HCT116 (cell line): ENCODE measurements around the gene IRAK2. TPM values are rescaled to one million over a fixed set of nuclear protein-coding genes. Genes with fewer than 3 reads are reported as not detected.

Experiments used
- ATAC-seq: fragments of 200-7000 bp; cut with Tn5 transposase; 2 replicates; pipeline ENCODE4 v1.9.1; 2020; ENCODE audit warnings: mild to moderate bottlenecking, moderate library complexity
- BruUV-seq: library from RNA; stranded (reverse); fragments of 400-500 nt; replicated peaks from 2 replicates; lab custom pipeline; 2021; lab: Mats Ljungman, UMichigan
- CTCF ChIA-PET: fragments of 300-600 bp; sonication (Branson Sonifier 250); formaldehyde crosslinking; loops from one replicate; lab custom pipeline; 2021; ENCODE audit warnings: antibody characterized with exemption; lab: Charles Lee
- POLR2A ChIA-PET: fragments of 300-600, 350-600 bp; sonication (Branson Sonifier 250); formaldehyde crosslinking; loops from one replicate; lab custom pipeline; 2021; ENCODE audit warnings: antibody characterized with exemption; lab: Charles Lee
- RAD21 ChIA-PET, 2 experiments: fragments of 300-600 bp; sonication (Branson Sonifier 250); formaldehyde crosslinking; loops; one replicate each; lab custom pipeline; 2023; ENCODE audit warnings: low total read pairs in 2 of 2; ENCODE audit not compliant: uncharacterized antibody in 2 of 2, unreplicated experiment in 2 of 2, low non-redundant PET in 1 of 2; lab: Charles Lee
- DNase-seq: peaks from one replicate; pipeline ENCODE4 v3.0.0-alpha.2; 2010; ENCODE audit warnings: low read depth, low spot score
- H2AFZ ChIP-seq: fragments of 200-600 bp; shearing (Covaris generic), sonication (generic); 2 replicates; pipeline ENCODE4 v1.6.1; 2017; ENCODE audit warnings: low read depth, mixed run types, mixed read lengths, antibody characterized with exemption, low read length; ENCODE audit not compliant: poor library complexity, severe bottlenecking
- H3K27ac ChIP-seq: 2 replicates; pipeline ENCODE4 v1.5.1; 2012; ENCODE audit warnings: low read depth, low read length
- H3K27me3 ChIP-seq: fragments of 200-600 bp; sonication (generic); 2 replicates; pipeline ENCODE4 v1.6.1; 2016; ENCODE audit warnings: mixed run types, low read length, mixed read lengths; ENCODE audit not compliant: insufficient read depth
- H3K36me3 ChIP-seq, 2 experiments: fragments of 200-500 bp in 1 of 2; fragments of 200-600 bp in 1 of 2; sonication (Bioruptor generic) in 1 of 2; sonication (generic) in 1 of 2; 2 replicates each; pipeline versions ENCODE4 v1.5.1 to v1.6.1; 2014 to 2016; ENCODE audit warnings: low read length in 2 of 2, inconsistent platforms in 1 of 2, mixed read lengths in 1 of 2, mixed run types in 1 of 2; ENCODE audit not compliant: insufficient read depth in 2 of 2, control insufficient read depth in 1 of 2
- H3K4me1 ChIP-seq, 2 experiments: fragments of 200-600 bp in 1 of 2; sonication (generic) in 1 of 2; 2 replicates each; pipeline versions ENCODE4 v1.5.1 to v1.6.1; 2012 to 2017; ENCODE audit warnings: low read length in 2 of 2, inconsistent platforms in 1 of 2, mild to moderate bottlenecking in 1 of 2, mixed read lengths in 1 of 2, mixed run types in 1 of 2, moderate library complexity in 1 of 2; ENCODE audit not compliant: insufficient read depth in 2 of 2, control insufficient read depth in 1 of 2
- H3K4me2 ChIP-seq: fragments of 200-600 bp; sonication (generic); 2 replicates; pipeline ENCODE4 v1.6.1; 2017; ENCODE audit warnings: mixed run types, low read length, mixed read lengths
- H3K4me3 ChIP-seq, 2 experiments: fragments of 200-600 bp in 1 of 2; sonication (generic) in 1 of 2; replicated peaks in 1 of 2; 2 replicates each; pipeline ENCODE4 v1.5.1; 2011 to 2016; ENCODE audit warnings: low read length in 2 of 2, control low read depth in 1 of 2, low read depth in 1 of 2, mild to moderate bottlenecking in 1 of 2, mixed read lengths in 1 of 2, mixed run types in 1 of 2
- H3K79me2 ChIP-seq: fragments of 200-600 bp; sonication (generic); 2 replicates; pipeline ENCODE4 v1.6.1; 2017; ENCODE audit warnings: mild to moderate bottlenecking, mixed run types, low read length, moderate library complexity, mixed read lengths; ENCODE audit not compliant: insufficient read depth
- H3K9ac ChIP-seq: fragments of 200-600 bp; sonication (generic); 2 replicates; pipeline ENCODE4 v1.6.1; 2016; ENCODE audit warnings: low read length, mixed read lengths
- H3K9me2 ChIP-seq: fragments of 200-600 bp; sonication (generic), shearing (Covaris generic); 2 replicates; pipeline ENCODE4 v1.6.1; 2017; ENCODE audit warnings: mixed run types, mild to moderate bottlenecking, moderate library complexity; ENCODE audit not compliant: insufficient read depth
- H3K9me3 ChIP-seq, 2 experiments: fragments of 200-500 bp in 1 of 2; fragments of 200-600 bp in 1 of 2; sonication (Bioruptor generic) in 1 of 2; sonication (generic) in 1 of 2; 2 replicates each; pipeline ENCODE4 v1.6.1; 2014 to 2017; ENCODE audit warnings: low read length in 2 of 2, mixed read lengths in 2 of 2, inconsistent platforms in 1 of 2, low read depth in 1 of 2, mild to moderate bottlenecking in 1 of 2, mixed run types in 1 of 2, moderate library complexity in 1 of 2; ENCODE audit not compliant: control insufficient read depth in 1 of 2, insufficient read depth in 1 of 2
- H4K20me1 ChIP-seq: fragments of 200-600 bp; sonication (generic), shearing (Covaris generic); 2 replicates; pipeline ENCODE4 v1.6.1; 2017; ENCODE audit warnings: mixed run types, mild to moderate bottlenecking, moderate library complexity; ENCODE audit not compliant: insufficient read depth
- CBX3 ChIP-seq: IDR thresholded peaks from 2 replicates; pipeline ENCODE4 v1.6.1; 2012; ENCODE audit warnings: low read depth
- CEBPB ChIP-seq: IDR thresholded peaks from 2 replicates; pipeline ENCODE4 v1.6.1; 2012; ENCODE audit warnings: low read depth
- EGR1 ChIP-seq: IDR thresholded peaks from 2 replicates; pipeline ENCODE4 v1.6.1; 2012; ENCODE audit warnings: low read depth
- ELF1 ChIP-seq: IDR thresholded peaks from 2 replicates; pipeline ENCODE4 v1.6.1; 2012; ENCODE audit warnings: low read depth, borderline replicate concordance
- EZH2 ChIP-seq: fragments of 200-600 bp; sonication (generic); IDR thresholded peaks from 2 replicates; pipeline ENCODE4 v1.6.1; 2017; ENCODE audit warnings: antibody characterized with exemption, mixed run types
- POLR2A ChIP-seq: IDR thresholded peaks from 2 replicates; pipeline ENCODE4 v1.7.0; 2011; ENCODE audit warnings: borderline replicate concordance; ENCODE audit not compliant: insufficient read depth, insufficient read length; ENCODE audit errors: extremely low read depth
- POLR2AphosphoS5 ChIP-seq: IDR thresholded peaks from 2 replicates; pipeline ENCODE4 v1.6.1; 2011; ENCODE audit warnings: mild to moderate bottlenecking, low read depth, low read length, moderate library complexity
- RAD21 ChIP-seq: IDR thresholded peaks from 2 replicates; pipeline ENCODE4 v1.6.1; 2012; ENCODE audit warnings: low read depth, mild to moderate bottlenecking
- REST ChIP-seq: IDR thresholded peaks from 2 replicates; pipeline ENCODE4 v1.6.1; 2012; ENCODE audit warnings: low read depth
- SIN3A ChIP-seq: IDR thresholded peaks from 2 replicates; pipeline ENCODE4 v1.6.1; 2012; ENCODE audit warnings: low read depth
- SP1 ChIP-seq: IDR thresholded peaks from 2 replicates; pipeline ENCODE4 v1.6.1; 2012; ENCODE audit warnings: low read depth
- SRF ChIP-seq: IDR thresholded peaks from 2 replicates; pipeline ENCODE4 v1.6.1; 2012; ENCODE audit warnings: low read depth
- intact Hi-C: fragments of 100-400 bp; cut with micrococcal nuclease; formaldehyde crosslinking; loops from 2 replicates; pipeline ENCODE4 v1.10.0; 2022
- total RNA-seq: library from RNA; stranded (reverse); gene quantifications from one replicate; pipeline ENCODE4 v1.2.1, GENCODE V29; 2021; ENCODE audit not compliant: unreplicated experiment
- TF ChIP-seq, protein P1 (sequence below): IDR thresholded peaks from 2 replicates; pipeline ENCODE4 v1.6.1; 2012
- TF ChIP-seq, protein P2 (sequence below), 3 experiments: fragments of 200-600 bp in 1 of 3; sonication (generic) in 1 of 3; IDR thresholded peaks in 2 of 3; conservative IDR thresholded peaks in 1 of 3; 2 replicates each; pipeline ENCODE4 v1.5.1; 2012 to 2017; ENCODE audit warnings: low read depth in 2 of 3, low read length in 2 of 3, antibody characterized with exemption in 1 of 3, borderline replicate concordance in 1 of 3, control low read depth in 1 of 3, mild to moderate bottlenecking in 1 of 3, mixed read lengths in 1 of 3, mixed run types in 1 of 3, moderate library complexity in 1 of 3; ENCODE audit not compliant: insufficient read depth in 1 of 3
- TF ChIP-seq, protein P3 (sequence below): IDR thresholded peaks from 2 replicates; pipeline ENCODE4 v1.6.1; 2012

Gene IRAK2
- total RNA-seq, 1 experiment from 2014 or later, result 3.6 TPM

- H2AFZ ChIP-seq, result no peak overlapping the region
- no peak overlapping the region for H3K9ac ChIP-seq
- BruUV-seq, result no TSS peak
- DNase-seq, result no peak
- peaks cover 7% of the 10 kb centered on the region; the same call in 1 of the 2 replicates for H4K20me1 ChIP-seq
- intact Hi-C loops, result no loop called here
- peaks cover 7 to 9% of the 10 kb centered on the region in 2 experiments for H3K4me1 ChIP-seq
- no peak for ATAC-seq
- H3K4me3 ChIP-seq, result no peak overlapping the region
- no peaks in the 10 kb centered on the region for H3K9me2 ChIP-seq
- CTCF ChIA-PET, result no interaction called here
- POLR2A ChIA-PET, result no interaction called here
- RAD21 ChIA-PET, result no interaction called here
- no peak overlapping the region for H3K4me2 ChIP-seq
- no peak overlapping the region for H3K27ac ChIP-seq
- no peaks in the 10 kb centered on the region for H3K27me3 ChIP-seq
- peaks cover 83% of the 10 kb centered on the region for H3K79me2 ChIP-seq
- TF ChIP-seq ELF1 (no peak), EGR1 (no peak)
- H3K36me3 ChIP-seq, result peaks cover 18 to 32% of the 10 kb centered on the region in 2 experiments; a peak in 3 of 4 replicates
- no peaks in the 10 kb centered on the region for H3K9me3 ChIP-seq
Measured at GRCh38 chr3:10259798-10260197, 95.1 kb downstream of the IRAK2 start.

- ChIA-PET CTCF (no interaction called here), POLR2A (no interaction called here), RAD21 (no interaction called here)
- Histone ChIP-seq H3K4me1 (peaks cover 7 to 9% of the 10 kb centered on the region in 2 experiments), H3K36me3 (peaks cover 16 to 32% of the 10 kb centered on the region in 2 experiments; a peak in 3 of 4 replicates), H3K4me2 (no peak overlapping the region), H3K9me2 (no peaks in the 10 kb centered on the region), H3K79me2 (peaks cover 83% of the 10 kb centered on the region), H3K9me3 (no peaks in the 10 kb centered on the region), H3K4me3 (no peak overlapping the region), H2AFZ (no peak overlapping the region), H3K27me3 (no peaks in the 10 kb centered on the region), H3K9ac (no peak overlapping the region), H3K27ac (no peak overlapping the region), H4K20me1 (peaks cover 7% of the 10 kb centered on the region; the same call in 1 of the 2 replicates)
- intact Hi-C loops, result no loop called here
- no peak for DNase-seq
- ATAC-seq, result no peak
- BruUV-seq, result no TSS peak
- TF ChIP-seq CEBPB (no peak), EZH2 (no peak), POLR2A (no peak), POLR2AphosphoS5 (no peak), RAD21 (no peak), SP1 (no peak), ELF1 (no peak), REST (no peak), CBX3 (no peak), SRF (no peak), SIN3A (no peak), EGR1 (no peak)
- TF ChIP-seq, protein P1, sequence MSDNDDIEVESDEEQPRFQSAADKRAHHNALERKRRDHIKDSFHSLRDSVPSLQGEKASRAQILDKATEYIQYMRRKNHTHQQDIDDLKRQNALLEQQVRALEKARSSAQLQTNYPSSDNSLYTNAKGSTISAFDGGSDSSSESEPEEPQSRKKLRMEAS, result no peak
- TF ChIP-seq, protein P2, sequence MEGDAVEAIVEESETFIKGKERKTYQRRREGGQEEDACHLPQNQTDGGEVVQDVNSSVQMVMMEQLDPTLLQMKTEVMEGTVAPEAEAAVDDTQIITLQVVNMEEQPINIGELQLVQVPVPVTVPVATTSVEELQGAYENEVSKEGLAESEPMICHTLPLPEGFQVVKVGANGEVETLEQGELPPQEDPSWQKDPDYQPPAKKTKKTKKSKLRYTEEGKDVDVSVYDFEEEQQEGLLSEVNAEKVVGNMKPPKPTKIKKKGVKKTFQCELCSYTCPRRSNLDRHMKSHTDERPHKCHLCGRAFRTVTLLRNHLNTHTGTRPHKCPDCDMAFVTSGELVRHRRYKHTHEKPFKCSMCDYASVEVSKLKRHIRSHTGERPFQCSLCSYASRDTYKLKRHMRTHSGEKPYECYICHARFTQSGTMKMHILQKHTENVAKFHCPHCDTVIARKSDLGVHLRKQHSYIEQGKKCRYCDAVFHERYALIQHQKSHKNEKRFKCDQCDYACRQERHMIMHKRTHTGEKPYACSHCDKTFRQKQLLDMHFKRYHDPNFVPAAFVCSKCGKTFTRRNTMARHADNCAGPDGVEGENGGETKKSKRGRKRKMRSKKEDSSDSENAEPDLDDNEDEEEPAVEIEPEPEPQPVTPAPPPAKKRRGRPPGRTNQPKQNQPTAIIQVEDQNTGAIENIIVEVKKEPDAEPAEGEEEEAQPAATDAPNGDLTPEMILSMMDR (IDR thresholded peaks at IDR 0.05 in 2 of 3, conservative IDR thresholded peaks at IDR 0.05 in 1 of 3; ENCODE audit: borderline replicate concordance in 1 of 3, insufficient read depth in 1 of 3, low read depth in 2 of 3, low read length in 2 of 3), result no peak
- TF ChIP-seq, protein P3, sequence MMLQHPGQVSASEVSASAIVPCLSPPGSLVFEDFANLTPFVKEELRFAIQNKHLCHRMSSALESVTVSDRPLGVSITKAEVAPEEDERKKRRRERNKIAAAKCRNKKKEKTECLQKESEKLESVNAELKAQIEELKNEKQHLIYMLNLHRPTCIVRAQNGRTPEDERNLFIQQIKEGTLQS, result no peak
Measured at GRCh38 chr3:10260211-10260701, 95.5 kb downstream of the IRAK2 start.
